NCI-H774 (cell line): ENCODE data around the gene DPM2.

Experiments
- DNase-seq: peaks from one replicate; lab custom pipeline; 2025; lab: John Stamatoyannopoulos, UW

Gene DPM2

DNA sequence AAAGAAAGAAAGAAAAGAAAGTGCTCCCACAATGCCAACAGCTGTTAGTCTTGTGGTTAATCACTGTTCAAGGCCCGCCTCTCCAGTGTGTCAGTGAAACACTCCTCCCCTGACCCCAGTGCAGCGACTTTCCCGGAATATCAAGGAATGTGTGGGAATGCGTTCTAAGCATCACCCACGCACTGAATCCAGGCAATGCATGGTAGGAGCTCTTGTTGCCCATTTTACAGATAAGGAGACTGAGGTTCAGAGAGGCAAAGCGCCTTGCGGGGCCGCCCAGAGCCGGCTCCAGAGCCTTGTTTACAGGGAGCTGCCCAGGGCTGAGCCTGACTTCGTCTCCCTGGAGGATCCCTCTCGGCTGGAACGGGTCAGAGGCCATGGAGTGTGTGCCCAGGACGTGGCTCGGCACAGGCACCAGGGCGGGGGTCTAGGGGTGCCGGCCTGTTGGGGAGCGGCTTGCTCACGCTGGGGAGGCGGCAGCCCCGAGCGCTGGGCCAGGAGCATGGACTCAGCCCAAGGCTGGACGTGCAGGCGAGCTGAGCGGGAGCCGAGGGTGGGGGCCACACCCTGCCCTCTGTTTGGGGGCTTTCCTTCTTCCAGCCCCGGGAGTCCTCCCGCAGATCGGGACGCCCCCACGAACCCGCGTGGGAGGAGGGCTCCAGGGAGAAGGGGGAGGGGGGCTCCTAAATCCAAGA lies 39.1 kb downstream of the DPM2 start:
- no peak for DNase-seq

- DNase-seq: no peak
These were observed 40.4 kb downstream of the DPM2 start for GRCh38 chr9:127897193-127897692.

- DNase-seq: no peak
These were observed 41.1 kb downstream of the DPM2 start for GRCh38 chr9:127896395-127897192.

- no peak for DNase-seq
These were observed 41.8 kb downstream of the DPM2 start for GRCh38 chr9:127895811-127896210.

GRCh38 chr9:127893392-127893791 lies 44.3 kb downstream of the DPM2 start:
- DNase-seq: no peak

DNA sequence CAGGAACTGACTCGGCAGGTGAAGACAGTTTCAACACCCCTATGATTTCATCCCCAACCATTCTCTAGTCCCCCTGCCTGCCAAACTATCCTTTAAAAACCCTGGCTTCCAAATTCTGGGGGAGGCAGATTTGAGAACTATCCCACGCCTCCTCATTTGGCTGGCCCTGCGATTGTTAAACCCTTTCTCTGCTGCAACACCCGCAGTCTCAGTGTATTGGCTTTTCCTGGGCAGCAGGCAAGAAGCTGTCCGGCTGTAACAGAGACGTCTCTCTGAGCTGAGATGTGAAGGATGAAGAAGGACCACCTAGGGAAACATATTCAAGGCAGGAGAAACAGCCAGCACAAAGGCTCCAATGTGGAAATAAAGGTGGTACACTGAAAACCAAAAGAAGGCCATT lies 44.8 kb downstream of the DPM2 start:
- no peak for DNase-seq

DNA sequence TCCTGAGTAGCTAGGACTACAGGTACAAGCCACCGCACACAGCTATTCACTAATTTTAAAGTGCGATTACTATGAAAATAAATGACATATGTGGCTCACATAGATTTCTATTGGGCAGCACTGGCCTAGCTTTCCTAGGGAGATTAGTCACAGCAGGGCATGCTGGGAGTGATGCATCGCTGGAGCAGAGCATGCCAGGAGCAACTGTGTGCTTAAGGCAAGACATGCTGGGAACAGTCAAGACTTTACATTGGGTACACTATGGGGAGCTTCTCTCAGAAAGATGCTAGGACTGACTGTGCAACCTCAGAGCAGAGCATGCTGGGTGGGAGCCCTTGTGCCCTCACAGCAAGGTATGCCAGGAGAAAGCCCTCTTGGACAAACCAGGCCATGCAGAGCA lies 47.6 kb downstream of the DPM2 start:
- no peak for DNase-seq

- no peak for DNase-seq
These were observed 49.9 kb downstream of the DPM2 start for GRCh38 chr9:127887792-127888191.

DNA sequence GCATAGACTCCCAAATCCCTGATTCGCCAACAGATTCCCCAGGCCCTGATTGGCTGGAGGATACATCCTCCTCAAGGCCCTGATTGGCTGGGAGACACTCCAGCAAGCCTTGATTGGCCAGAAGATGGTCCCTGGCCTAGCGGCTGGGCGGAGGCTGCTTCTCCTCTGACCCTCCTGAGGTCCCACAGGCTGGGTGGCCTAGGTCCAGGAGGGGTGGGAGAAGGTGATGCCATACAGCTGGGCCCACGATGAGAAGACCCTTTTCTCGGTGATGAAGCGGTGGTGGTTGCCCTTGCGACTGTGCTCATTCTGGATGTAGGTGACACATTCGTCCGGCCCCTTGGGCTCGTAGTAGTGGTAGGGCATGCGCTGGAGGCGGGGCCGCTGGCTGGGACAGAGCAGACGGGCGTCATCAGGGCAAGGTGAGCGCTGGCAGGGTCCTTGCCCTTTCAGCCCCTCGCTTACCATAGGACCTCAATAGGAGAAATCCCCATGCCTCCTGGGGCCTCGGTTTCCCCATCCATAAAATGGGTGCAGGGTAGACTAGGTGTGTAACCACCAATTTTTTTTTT lies 51.2 kb downstream of the DPM2 start:
- DNase-seq: no peak

- no peak for DNase-seq
These were observed 52.0 kb downstream of the DPM2 start for GRCh38 chr9:127885508-127886281.
